ENCODE results near the gene ALX4.

DNA sequence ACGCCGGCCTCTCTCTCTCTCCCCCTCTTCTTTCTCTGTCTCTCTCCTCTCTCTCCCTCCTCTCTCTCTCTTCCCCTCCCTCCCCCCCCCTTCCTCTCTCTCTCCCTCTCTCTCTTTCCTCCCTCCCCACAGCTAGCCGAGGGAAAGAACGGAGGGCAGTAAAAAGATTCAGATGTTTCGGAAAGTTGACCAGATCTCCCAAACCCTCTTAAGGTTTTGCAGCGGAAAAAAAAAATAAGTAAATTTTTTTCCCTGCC is 195 bp upstream of the ALX4 start:
- TF ChIP-seq, protein P1, sequence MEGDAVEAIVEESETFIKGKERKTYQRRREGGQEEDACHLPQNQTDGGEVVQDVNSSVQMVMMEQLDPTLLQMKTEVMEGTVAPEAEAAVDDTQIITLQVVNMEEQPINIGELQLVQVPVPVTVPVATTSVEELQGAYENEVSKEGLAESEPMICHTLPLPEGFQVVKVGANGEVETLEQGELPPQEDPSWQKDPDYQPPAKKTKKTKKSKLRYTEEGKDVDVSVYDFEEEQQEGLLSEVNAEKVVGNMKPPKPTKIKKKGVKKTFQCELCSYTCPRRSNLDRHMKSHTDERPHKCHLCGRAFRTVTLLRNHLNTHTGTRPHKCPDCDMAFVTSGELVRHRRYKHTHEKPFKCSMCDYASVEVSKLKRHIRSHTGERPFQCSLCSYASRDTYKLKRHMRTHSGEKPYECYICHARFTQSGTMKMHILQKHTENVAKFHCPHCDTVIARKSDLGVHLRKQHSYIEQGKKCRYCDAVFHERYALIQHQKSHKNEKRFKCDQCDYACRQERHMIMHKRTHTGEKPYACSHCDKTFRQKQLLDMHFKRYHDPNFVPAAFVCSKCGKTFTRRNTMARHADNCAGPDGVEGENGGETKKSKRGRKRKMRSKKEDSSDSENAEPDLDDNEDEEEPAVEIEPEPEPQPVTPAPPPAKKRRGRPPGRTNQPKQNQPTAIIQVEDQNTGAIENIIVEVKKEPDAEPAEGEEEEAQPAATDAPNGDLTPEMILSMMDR (IDR thresholded peaks at IDR 0.05), result no peak
- TF ChIP-seq POLR2A (IDR thresholded peaks at IDR 0.05) (no peak), POLR2AphosphoS5 (IDR thresholded peaks at IDR 0.05) (no peak)
